Panc1 (cell line): ENCODE results near the gene HTN3. TPM values are rescaled to one million over a fixed set of nuclear protein-coding genes. Genes with fewer than 3 reads are reported as not detected.

Experiments
- ATAC-seq: fragments of 200-7000 bp; cut with Tn5 transposase; 2 replicates; pipeline ENCODE4 v1.9.1; 2020; ENCODE audit warnings: mild to moderate bottlenecking, moderate library complexity
- BruUV-seq: library from RNA; stranded (reverse); fragments of 400-500 nt; replicated peaks from 2 replicates; lab custom pipeline; 2021; lab: Mats Ljungman, UMichigan
- CTCF ChIA-PET: fragments of 300-600 bp; sonication (Branson Sonifier 250); formaldehyde crosslinking; loops from one replicate; lab custom pipeline; 2022; ENCODE audit warnings: antibody characterized with exemption; lab: Charles Lee
- POLR2A ChIA-PET: fragments of 300-600 bp; sonication (Branson Sonifier 250); formaldehyde crosslinking; loops from one replicate; lab custom pipeline; 2022; ENCODE audit warnings: antibody characterized with exemption; lab: Charles Lee
- DNase-seq: peaks from one replicate; pipeline ENCODE4 v3.0.0-alpha.2; 2010; ENCODE audit warnings: low read depth, low spot score
- H3K27ac ChIP-seq: 2 replicates; pipeline ENCODE4 v1.5.1; 2011; ENCODE audit warnings: mild to moderate bottlenecking, low read length, inconsistent platforms
- H3K27me3 ChIP-seq: fragments of 200-500 bp; sonication (Bioruptor generic); 2 replicates; pipeline ENCODE4 v1.6.0; 2014; ENCODE audit warnings: low read length, inconsistent platforms; ENCODE audit not compliant: control insufficient read depth, insufficient read depth
- H3K36me3 ChIP-seq: fragments of 200-500 bp; sonication (Bioruptor generic); 2 replicates; pipeline ENCODE4 v1.5.1; 2014; ENCODE audit warnings: inconsistent platforms, mild to moderate bottlenecking, low read length, moderate library complexity; ENCODE audit not compliant: control insufficient read depth, insufficient read depth
- H3K4me1 ChIP-seq: 2 replicates; pipeline ENCODE4 v1.5.1; 2011; ENCODE audit warnings: inconsistent platforms, mild to moderate bottlenecking, low read length, moderate library complexity; ENCODE audit not compliant: control insufficient read depth, insufficient read depth
- H3K4me3 ChIP-seq, 2 experiments: 2 replicates each; pipeline ENCODE4 v1.5.1; 2011 to 2012; ENCODE audit warnings: low read depth in 2 of 2, low read length in 2 of 2, mild to moderate bottlenecking in 2 of 2, inconsistent platforms in 1 of 2, moderate library complexity in 1 of 2
- H3K9me3 ChIP-seq: fragments of 200-500 bp; sonication (Bioruptor generic); 2 replicates; pipeline ENCODE4 v1.5.1; 2014; ENCODE audit warnings: low read depth, mild to moderate bottlenecking, inconsistent platforms, low read length, moderate library complexity; ENCODE audit not compliant: control insufficient read depth, insufficient read depth
- POLR2AphosphoS5 ChIP-seq: IDR thresholded peaks from 2 replicates; pipeline ENCODE4 v1.6.1; 2012; ENCODE audit warnings: mild to moderate bottlenecking, low read depth, low read length, moderate library complexity
- REST ChIP-seq, 2 experiments: IDR thresholded peaks; 2 replicates each; pipeline ENCODE4 v1.6.1; 2011 to 2012; ENCODE audit warnings: low read depth in 2 of 2, control low read depth in 1 of 2, low read length in 1 of 2, mild to moderate bottlenecking in 1 of 2, moderate library complexity in 1 of 2; ENCODE audit not compliant: insufficient read depth in 1 of 2
- SIN3A ChIP-seq: IDR thresholded peaks from 2 replicates; pipeline ENCODE4 v1.6.1; 2012; ENCODE audit warnings: low read depth, mild to moderate bottlenecking, low read length, moderate library complexity, borderline replicate concordance; ENCODE audit not compliant: insufficient read depth
- TCF7L2 ChIP-seq: IDR thresholded peaks from 2 replicates; pipeline ENCODE4 v1.6.1; 2011; ENCODE audit warnings: mild to moderate bottlenecking, low read depth, low read length, inconsistent platforms
- in situ Hi-C: cut with HindIII; loops from 2 replicates; pipeline ENCODE4 v1.10.0; 2016; ENCODE audit warnings: low sequenced_read_pairs, low pct_unique_long_range_greater_than_20kb
- intact Hi-C: fragments of 100-400 bp; cut with micrococcal nuclease; formaldehyde crosslinking; loops from one replicate; pipeline ENCODE4 v1.10.0; 2022; ENCODE audit not compliant: unreplicated experiment
- total RNA-seq: library from RNA; stranded (reverse); gene quantifications from one replicate; pipeline ENCODE4 v1.2.1, GENCODE V29; 2021; ENCODE audit not compliant: unreplicated experiment
- TF ChIP-seq, protein P1 (sequence below): fragments of 450-650 bp; IDR thresholded peaks from 2 replicates; pipeline ENCODE4 v1.5.1; 2017; ENCODE audit warnings: mild to moderate bottlenecking

HTN3 gene
- total RNA-seq, 1 experiment from 2014 or later: not detected

GRCh38 chr4:69991016-69991415, 37.2 kb upstream of the HTN3 start:
- H3K27ac ChIP-seq: no peak overlapping the region
- intact Hi-C loops (no loop called here), in situ Hi-C loops (no loop called here)
- DNase-seq (no peak), ATAC-seq (no peak)
- no peaks in the 10 kb centered on the region for H3K9me3 ChIP-seq
- ChIA-PET POLR2A (no interaction called here), CTCF (no interaction called here)
- BruUV-seq: no TSS peak
- H3K4me3 ChIP-seq: no peak overlapping the region
- TF ChIP-seq SIN3A (no peak), TCF7L2 (no peak)
- TF ChIP-seq, protein P1, sequence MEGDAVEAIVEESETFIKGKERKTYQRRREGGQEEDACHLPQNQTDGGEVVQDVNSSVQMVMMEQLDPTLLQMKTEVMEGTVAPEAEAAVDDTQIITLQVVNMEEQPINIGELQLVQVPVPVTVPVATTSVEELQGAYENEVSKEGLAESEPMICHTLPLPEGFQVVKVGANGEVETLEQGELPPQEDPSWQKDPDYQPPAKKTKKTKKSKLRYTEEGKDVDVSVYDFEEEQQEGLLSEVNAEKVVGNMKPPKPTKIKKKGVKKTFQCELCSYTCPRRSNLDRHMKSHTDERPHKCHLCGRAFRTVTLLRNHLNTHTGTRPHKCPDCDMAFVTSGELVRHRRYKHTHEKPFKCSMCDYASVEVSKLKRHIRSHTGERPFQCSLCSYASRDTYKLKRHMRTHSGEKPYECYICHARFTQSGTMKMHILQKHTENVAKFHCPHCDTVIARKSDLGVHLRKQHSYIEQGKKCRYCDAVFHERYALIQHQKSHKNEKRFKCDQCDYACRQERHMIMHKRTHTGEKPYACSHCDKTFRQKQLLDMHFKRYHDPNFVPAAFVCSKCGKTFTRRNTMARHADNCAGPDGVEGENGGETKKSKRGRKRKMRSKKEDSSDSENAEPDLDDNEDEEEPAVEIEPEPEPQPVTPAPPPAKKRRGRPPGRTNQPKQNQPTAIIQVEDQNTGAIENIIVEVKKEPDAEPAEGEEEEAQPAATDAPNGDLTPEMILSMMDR: no peak
- no peaks in the 10 kb centered on the region for H3K27me3 ChIP-seq
- no peaks in the 10 kb centered on the region for H3K4me1 ChIP-seq
- no peaks in the 10 kb centered on the region for H3K36me3 ChIP-seq

GRCh38 chr4:69994782-69995181, 33.5 kb upstream of the HTN3 start:
- CTCF ChIA-PET: no interaction called here
- no peak overlapping the region for H3K27ac ChIP-seq
- POLR2A ChIA-PET: no interaction called here
- in situ Hi-C loops (no loop called here), intact Hi-C loops (no loop called here)
- BruUV-seq: no TSS peak
- no peaks in the 10 kb centered on the region for H3K27me3 ChIP-seq
- TF ChIP-seq TCF7L2: no peak
- TF ChIP-seq POLR2AphosphoS5: no peak
- TF ChIP-seq REST (IDR thresholded peaks at IDR 0.05; ENCODE audit: insufficient read depth in 1 of 2, low read depth in 2 of 2, low read length in 1 of 2): no peak
- no peak for TF ChIP-seq SIN3A
- TF ChIP-seq, protein P1: no peak
- H3K9me3 ChIP-seq: no peaks in the 10 kb centered on the region
- H3K4me1 ChIP-seq: no peaks in the 10 kb centered on the region
- no peaks in the 10 kb centered on the region for H3K36me3 ChIP-seq
- ATAC-seq: no peak
- DNase-seq: no peak
- H3K4me3 ChIP-seq: no peak overlapping the region
